ES-I3 (cell line): Measurements from ENCODE around the gene IRAK2.

Experiments
- H3K36me3 ChIP-seq: 2 replicates; pipeline ENCODE4 v1.6.1; 2013; ENCODE audit warnings: mild to moderate bottlenecking, low read length, control low read depth, moderate library complexity; ENCODE audit not compliant: insufficient read depth
- H3K4me1 ChIP-seq: 2 replicates; pipeline ENCODE4 v1.6.1; 2013; ENCODE audit warnings: mild to moderate bottlenecking, control low read depth, low read length; ENCODE audit not compliant: insufficient read depth
- H3K9ac ChIP-seq: 2 replicates; pipeline ENCODE4 v1.6.1; 2013; ENCODE audit warnings: low read depth, mild to moderate bottlenecking, low read length, moderate library complexity
- H3K9me3 ChIP-seq: 2 replicates; pipeline ENCODE4 v1.6.1; 2013; ENCODE audit warnings: mild to moderate bottlenecking, low read length, moderate library complexity; ENCODE audit not compliant: control insufficient read depth, insufficient read depth

The IRAK2 gene

DNA sequence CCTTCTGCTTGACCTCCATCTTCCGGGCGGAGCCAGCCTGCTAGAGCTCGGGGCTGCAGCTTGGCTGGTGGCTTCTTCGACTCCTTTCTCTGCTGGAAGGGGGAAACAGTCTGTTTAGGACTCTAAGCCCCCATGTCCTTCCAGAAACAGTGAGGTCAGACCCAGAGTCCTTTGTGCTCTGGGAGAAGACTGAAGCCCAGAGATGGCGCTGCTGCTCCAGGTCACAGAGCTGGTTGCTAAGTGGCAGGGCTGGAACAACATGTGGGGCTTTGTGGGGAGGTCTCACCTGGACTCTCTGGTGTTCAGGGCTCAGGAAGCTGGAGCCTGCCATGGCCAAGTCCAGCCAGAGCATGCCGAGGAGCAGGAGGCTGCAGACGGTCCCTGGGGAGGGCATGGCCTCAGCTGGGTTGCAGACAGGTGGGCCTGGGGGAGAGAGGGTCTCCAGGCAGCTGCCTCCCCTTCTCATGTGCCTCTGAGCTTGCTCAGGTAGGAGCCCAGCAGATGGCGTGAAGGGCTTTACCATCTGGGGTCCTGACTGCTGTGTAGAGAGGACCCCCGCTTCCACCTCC lies 125.2 kb downstream of the IRAK2 start:
- no peaks in the 10 kb centered on the region for H3K36me3 ChIP-seq
- no peak overlapping the region for H3K9ac ChIP-seq
- peaks cover 19% of the 10 kb centered on the region for H3K4me1 ChIP-seq
- H3K9me3 ChIP-seq = no peaks in the 10 kb centered on the region

- no peak overlapping the region for H3K9ac ChIP-seq
- H3K4me1 ChIP-seq = peaks cover 19% of the 10 kb centered on the region
- H3K36me3 ChIP-seq = no peaks in the 10 kb centered on the region
- H3K9me3 ChIP-seq = no peaks in the 10 kb centered on the region
Measured at GRCh38 chr3:10290481-10291176, 125.9 kb downstream of the IRAK2 start.

DNA sequence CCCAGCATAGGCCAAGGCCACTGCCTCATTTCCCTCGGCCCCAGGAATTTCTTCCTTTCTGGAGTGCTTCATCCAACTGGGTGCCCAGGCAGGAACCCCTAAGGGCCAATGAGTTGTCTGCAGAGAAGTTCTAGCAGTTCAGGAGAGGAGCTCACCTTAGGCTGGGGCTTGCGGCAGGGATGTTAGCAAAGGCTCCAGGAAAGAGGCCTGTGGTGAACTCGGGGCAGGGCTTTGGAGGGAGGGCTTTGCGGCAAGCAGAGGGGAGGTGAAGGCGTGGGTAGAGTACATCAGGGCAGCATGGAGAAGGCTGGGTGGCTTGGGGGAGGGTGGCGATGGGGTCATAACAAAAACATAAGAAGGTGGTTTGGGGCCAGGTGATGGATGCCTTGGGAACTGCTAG lies 126.9 kb downstream of the IRAK2 start:
- H3K36me3 ChIP-seq = no peaks in the 10 kb centered on the region
- peaks cover 12% of the 10 kb centered on the region for H3K4me1 ChIP-seq
- H3K9me3 ChIP-seq = no peaks in the 10 kb centered on the region
- no peak overlapping the region for H3K9ac ChIP-seq

DNA sequence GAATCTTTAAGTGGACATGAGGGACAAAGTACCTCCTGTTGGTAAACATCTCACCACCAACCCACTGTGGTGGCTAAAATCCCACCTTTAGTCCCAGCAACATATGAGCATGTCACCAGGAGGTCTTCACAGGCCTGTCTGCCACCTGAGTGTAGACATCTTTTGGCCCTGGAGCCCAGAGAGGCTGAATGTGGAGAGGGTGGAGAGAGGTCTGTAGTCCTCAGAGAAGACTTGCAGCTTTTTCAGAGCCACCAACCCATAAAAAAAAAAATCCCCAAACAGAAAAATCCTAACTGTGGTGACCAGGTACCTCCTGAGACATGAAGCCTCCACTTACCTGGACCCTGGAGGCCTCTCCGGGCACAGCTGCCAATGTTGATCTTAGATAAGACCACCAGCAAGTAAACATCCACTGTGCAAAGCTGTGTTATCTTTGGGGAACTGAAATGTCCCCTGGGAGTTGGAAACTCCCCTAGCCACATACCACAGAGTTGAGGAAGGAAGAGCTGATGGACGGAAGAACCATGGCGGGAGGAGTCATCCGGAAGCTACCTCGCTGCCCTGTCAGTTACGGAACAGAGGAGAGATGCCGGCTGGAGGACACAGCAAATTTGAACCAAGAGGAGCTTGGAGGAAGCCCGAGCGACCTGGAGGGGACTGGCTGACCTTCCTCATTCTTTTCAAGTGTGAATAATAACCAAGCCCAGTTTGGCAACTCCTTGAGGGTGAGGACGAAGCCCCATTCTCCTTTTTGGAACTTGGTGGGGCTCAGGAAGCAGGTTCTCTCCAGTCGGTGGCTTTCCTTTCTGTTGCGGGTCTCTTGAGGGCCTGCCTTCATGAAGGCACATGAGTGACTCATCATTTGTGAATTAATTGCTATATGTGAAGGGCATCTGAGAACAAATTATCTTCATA lies 128.0 kb downstream of the IRAK2 start, which contains the start of gene GHRL:
GHRL (minus strand) TSS at position 443 of the 915 bp plus-strand sequence. CDS start 2,767 bp downstream, outside the sequence.
- H3K36me3 ChIP-seq = no peaks in the 10 kb centered on the region
- H3K9ac ChIP-seq = no peak within 1 kb of the TSS
- H3K4me1 ChIP-seq = peaks cover 3% of the 10 kb centered on the region; the same call in 1 of the 2 replicates
- no peaks in the 10 kb centered on the region for H3K9me3 ChIP-seq
